HepG2 (cell line): ENCODE data around the gene CDC6. TPM values are rescaled to one million over a fixed set of nuclear protein-coding genes. Genes with fewer than 3 reads are reported as not detected.

Experiments
- ATAC-seq: fragments of 200-7000 bp; cut with Tn5 transposase; 3 replicates; pipeline ENCODE4 v1.9.1; 2020; ENCODE audit warnings: mild to moderate bottlenecking, moderate library complexity
- BruUV-seq: library from RNA; stranded (reverse); fragments of 400-500 nt; replicated peaks from 2 replicates; lab custom pipeline; 2021; lab: Mats Ljungman, UMichigan
- CTCF ChIA-PET: fragments of 300-600 bp; formaldehyde crosslinking; extraction: SDS; loops from one replicate; lab custom pipeline; 2021; ENCODE audit warnings: low total read pairs, inconsistent platforms, low intra/inter-chr PET ratio; lab: Yijun Ruan, JAX
- POLR2A ChIA-PET: fragments of 350-600 bp; sonication (Branson Sonifier 250); formaldehyde crosslinking; loops from one replicate; lab custom pipeline; 2020; ENCODE audit warnings: antibody characterized with exemption, inconsistent platforms; lab: Yijun Ruan, JAX
- DNase-seq: peaks from one replicate; pipeline ENCODE4 v3.0.0-alpha.2; 2015; ENCODE audit warnings: low spot score
- FAIRE-seq: peaks from 3 replicates; lab custom pipeline; 2011; peaks lifted over from hg19 to GRCh38; lab: Jason Lieb, UNC
- H2AFZ ChIP-seq: one replicate; pipeline ENCODE4 v1.6.1; 2011; ENCODE audit warnings: low read length, inconsistent platforms
- H3K27ac ChIP-seq: fragments of 300-600 bp; 3 replicates; pipeline ENCODE4 v1.8.0; 2011; ENCODE audit warnings: mixed run types, mild to moderate bottlenecking, mixed read lengths, low read length, inconsistent platforms; ENCODE audit not compliant: insufficient read depth; ENCODE audit errors: extremely low read length
- H3K27me3 ChIP-seq, 2 experiments: fragments of 200-600 bp in 1 of 2; 2 replicates in 1 of 2; 3 replicates in 1 of 2; pipeline versions ENCODE4 v1.6.0 to v1.8.0; 2011; ENCODE audit warnings: low read length in 2 of 2, mild to moderate bottlenecking in 2 of 2, moderate library complexity in 2 of 2, inconsistent platforms in 1 of 2; ENCODE audit not compliant: insufficient read depth in 2 of 2, control insufficient read depth in 1 of 2
- H3K36me3 ChIP-seq, 2 experiments: fragments of 200-600 bp in 1 of 2; replicated peaks in 1 of 2; 2 replicates in 1 of 2; 3 replicates in 1 of 2; pipeline versions ENCODE4 v1.5.1 to v1.8.0; 2011; ENCODE audit warnings: low read length in 2 of 2, inconsistent platforms in 1 of 2; ENCODE audit not compliant: insufficient read depth in 2 of 2, control insufficient read depth in 1 of 2
- H3K4me1 ChIP-seq: 2 replicates; pipeline ENCODE4 v1.5.1; 2012; ENCODE audit warnings: low read length, inconsistent platforms; ENCODE audit not compliant: insufficient read depth
- H3K4me2 ChIP-seq: 2 replicates; pipeline ENCODE4 v1.6.0; 2011; ENCODE audit warnings: low read depth, low read length, inconsistent platforms
- H3K4me3 ChIP-seq, 3 experiments: fragments of 200-600 bp in 1 of 3; sonication (generic), shearing (Covaris generic) in 1 of 3; replicated peaks in 1 of 3; 2 replicates each; pipeline ENCODE4 v1.5.1; 2011 to 2016; ENCODE audit warnings: low read length in 3 of 3, inconsistent platforms in 2 of 3, low read depth in 2 of 3, mild to moderate bottlenecking in 2 of 3, control low read depth in 1 of 3, mixed read lengths in 1 of 3; ENCODE audit not compliant: insufficient read depth in 1 of 3
- H3K79me2 ChIP-seq: one replicate; pipeline ENCODE4 v1.6.1; 2011; ENCODE audit warnings: low read length, inconsistent platforms; ENCODE audit not compliant: insufficient read depth
- H3K9ac ChIP-seq: 2 replicates; pipeline ENCODE4 v1.6.0; 2011; ENCODE audit warnings: mild to moderate bottlenecking, low read depth, low read length, inconsistent platforms; ENCODE audit not compliant: insufficient read depth
- H3K9me3 ChIP-seq: 2 replicates; pipeline ENCODE4 v1.5.1; 2012; ENCODE audit warnings: mild to moderate bottlenecking, low read length
- H4K20me1 ChIP-seq: 2 replicates; pipeline ENCODE4 v1.6.0; 2011; ENCODE audit warnings: inconsistent platforms, mild to moderate bottlenecking, low read length, moderate library complexity; ENCODE audit not compliant: insufficient read depth
- ASH2L ChIP-seq: fragments of 300-600, 200-600 bp; sonication (generic); IDR thresholded peaks from 2 replicates; pipeline ENCODE4 v1.7.0; 2017; ENCODE audit warnings: low read depth, mild to moderate bottlenecking, moderate library complexity, mixed read lengths, low read length; ENCODE audit not compliant: insufficient read length
- ATF7-NPFF ChIP-seq: sonication (generic); formaldehyde crosslinking; IDR thresholded peaks from 2 replicates; pipeline ENCODE4 v1.8.1; 2023; ENCODE audit warnings: mild to moderate bottlenecking, low read depth, missing genetic modification reagents, moderate library complexity
- CBX2 ChIP-seq, 2 experiments: fragments of 200-600 bp in 1 of 2; sonication (generic); formaldehyde crosslinking in 1 of 2; IDR thresholded peaks; 2 replicates each; pipeline versions ENCODE4 v1.7.0 to v1.8.1; 2018 to 2022; ENCODE audit warnings: low read depth in 2 of 2, low read length in 1 of 2, mild to moderate bottlenecking in 1 of 2, missing genetic modification reagents in 1 of 2
- EEA1 ChIP-seq: sonication (generic); formaldehyde crosslinking; IDR thresholded peaks from 2 replicates; pipeline ENCODE4 v1.5.1; 2020; ENCODE audit warnings: mild to moderate bottlenecking, missing genetic modification reagents, borderline replicate concordance
- GABPA ChIP-seq, 2 experiments: IDR thresholded peaks; 2 replicates each; pipeline ENCODE4 v1.6.1; 2011 to 2016; ENCODE audit warnings: low read depth in 2 of 2, low read length in 1 of 2, missing biosample characterization in 1 of 2, missing genetic modification characterization in 1 of 2
- KDM1A ChIP-seq: IDR thresholded peaks from 2 replicates; pipeline ENCODE4 v1.6.1; 2016; ENCODE audit warnings: missing compliant biosample characterization
- MEF2D ChIP-seq: sonication (generic); formaldehyde crosslinking; IDR thresholded peaks from 2 replicates; pipeline ENCODE4 v1.5.1; 2020; ENCODE audit warnings: mild to moderate bottlenecking, missing genetic modification reagents
- YEATS4 ChIP-seq: sonication (generic); formaldehyde crosslinking; IDR thresholded peaks from 2 replicates; pipeline ENCODE4 v1.4.0; 2020; ENCODE audit warnings: missing genetic modification reagents, borderline replicate concordance
- ZIK1 ChIP-seq: sonication (generic); formaldehyde crosslinking; IDR thresholded peaks from 2 replicates; pipeline ENCODE4 v1.5.0; 2020; ENCODE audit warnings: mild to moderate bottlenecking, low read depth, missing genetic modification reagents, borderline replicate concordance
- ZNF101 ChIP-seq: sonication (generic); formaldehyde crosslinking; IDR thresholded peaks from 2 replicates; pipeline ENCODE4 v1.4.0; 2020; ENCODE audit warnings: mild to moderate bottlenecking, low read depth, missing genetic modification reagents, borderline replicate concordance
- ZNF326 ChIP-seq: sonication (generic); formaldehyde crosslinking; IDR thresholded peaks from 2 replicates; pipeline ENCODE4 v1.4.0; 2020; ENCODE audit warnings: missing genetic modification reagents, borderline replicate concordance
- ZNF414 ChIP-seq: sonication (generic); formaldehyde crosslinking; IDR thresholded peaks from 2 replicates; pipeline ENCODE4 v1.5.0; 2020; ENCODE audit warnings: missing genetic modification reagents
- WGBS: methylation state at CpG from one replicate; pipeline ENCODE4 v1.1.6; 2017; ENCODE audit warnings: low lambda C conversion rate; 5-methylcytosine and 5-hydroxymethylcytosine counted together
- in situ Hi-C: cut with HindIII; loops from 2 replicates; pipeline ENCODE4 v1.10.0; 2017; ENCODE audit warnings: low pct_unique_long_range_greater_than_20kb; ENCODE audit not compliant: extremely low pct_ligation_motif_present
- intact Hi-C: fragments of 100-400 bp; cut with micrococcal nuclease; formaldehyde crosslinking; loops from one replicate; pipeline ENCODE4 v1.10.0; 2022; ENCODE audit not compliant: unreplicated experiment
- polyA plus RNA-seq, 8 experiments: library from polyadenylated mRNA; depleted of rRNA in 3 of 8; stranded (reverse) in 7 of 8; unstranded in 1 of 8; fragments of >200 nt; fragmentation: Illumina TruSeq in 4 of 8; extraction: Trizol in 4 of 8; gene quantifications; 2 replicates each; pipeline versions ENCODE4 v1.2.1 to v1.2.3, GENCODE V29; 2011 to 2016; ENCODE audit warnings: low read depth in 4 of 8, missing spikeins in 1 of 8, mixed read lengths in 1 of 8; ENCODE audit not compliant: insufficient read depth in 1 of 8
- total RNA-seq, 5 experiments: library from RNA; depleted of rRNA; stranded (reverse); fragments of >200 nt; fragmentation: Illumina TruSeq; extraction: Trizol; gene quantifications; 2 replicates each; pipeline ENCODE4 v1.2.3, GENCODE V29; 2016; ENCODE audit warnings: low read depth in 1 of 5

Gene CDC6
- total and polyA plus RNA-seq, 2 of the 13 experiments (the other 11 are each of a cell fraction or from before 2014, with no cell fraction given) = 17.4 to 114 TPM

- BruUV-seq = no TSS peak
- no peak overlapping the region for H3K4me2 ChIP-seq
- CTCF ChIA-PET = no interaction called here
- intact Hi-C loops = no loop called here
- no peak for FAIRE-seq
- H3K27me3 ChIP-seq = no peaks in the 10 kb centered on the region; a peak in 1 of 5 replicates
- peaks cover 86% of the 10 kb centered on the region for H3K4me1 ChIP-seq
- no peaks in the 10 kb centered on the region for H3K9me3 ChIP-seq
- no peak for TF ChIP-seq CBX2 (IDR thresholded peaks at IDR 0.05; ENCODE audit: low read depth, low read length)
- TF ChIP-seq CBX2 (CRISPR knock-in tag; IDR thresholded peaks at IDR 0.05; ENCODE audit: low read depth) = no peak
- TF ChIP-seq MEF2D (CRISPR knock-in tag) = no peak
- TF ChIP-seq ASH2L = no peak
- no peak for TF ChIP-seq ZNF414 (CRISPR knock-in tag)
- TF ChIP-seq KDM1A (CRISPR knock-in tag) = no peak
- TF ChIP-seq ZNF326 = no peak
- TF ChIP-seq GABPA (IDR thresholded peaks at IDR 0.05; ENCODE audit: low read depth, low read length) = no peak
- no peak for TF ChIP-seq GABPA (CRISPR knock-in tag; IDR thresholded peaks at IDR 0.05; ENCODE audit: low read depth)
- no peak for TF ChIP-seq ZIK1 (CRISPR knock-in tag)
- TF ChIP-seq ATF7-NPFF (CRISPR knock-in tag) = no peak
- no peak for TF ChIP-seq ZNF101 (CRISPR knock-in tag)
- no peak for TF ChIP-seq YEATS4
- TF ChIP-seq EEA1 (CRISPR knock-in tag) = no peak
- H2AFZ ChIP-seq = no peak overlapping the region
- in situ Hi-C loops = no loop called here
- POLR2A ChIA-PET = interaction anchor here (0.9 to 1.1 kb wide), 2 partner anchors 11 to 20 kb away, joined by 4 read pairs; no protein-coding TSS in a partner anchor
- H3K36me3 ChIP-seq = no peaks in the 10 kb centered on the region
- H3K9ac ChIP-seq = no peak overlapping the region
- peaks cover 31% of the 10 kb centered on the region for H3K79me2 ChIP-seq
- H3K4me3 ChIP-seq = no peak overlapping the region; a peak in 1 of 6 replicates
- no peak overlapping the region for H3K27ac ChIP-seq
- WGBS = 90% methylated on average over 15 of the region's 19 CpGs
- no peak for DNase-seq
- ATAC-seq = no peak
- peaks cover 19% of the 10 kb centered on the region; the same call in 1 of the 2 replicates for H4K20me1 ChIP-seq
Observed at GRCh38 chr17:40320756-40321523, 33.3 kb downstream of the CDC6 start.
